CD4-positive, alpha-beta T cell treated with Interleukin-17A for 1 hour (primary cell): ENCODE data around the gene KHDRBS1.
"Not testable (repeated sequence)": the region's sequence is repeated elsewhere in the genome, so short reads cannot be mapped to it uniquely, and the experiment has no call there.

ENCODE experiments used
- DNase-seq: peaks from one replicate; pipeline ENCODE4 v3.0.0-alpha.2; 2020

KHDRBS1 gene

DNA sequence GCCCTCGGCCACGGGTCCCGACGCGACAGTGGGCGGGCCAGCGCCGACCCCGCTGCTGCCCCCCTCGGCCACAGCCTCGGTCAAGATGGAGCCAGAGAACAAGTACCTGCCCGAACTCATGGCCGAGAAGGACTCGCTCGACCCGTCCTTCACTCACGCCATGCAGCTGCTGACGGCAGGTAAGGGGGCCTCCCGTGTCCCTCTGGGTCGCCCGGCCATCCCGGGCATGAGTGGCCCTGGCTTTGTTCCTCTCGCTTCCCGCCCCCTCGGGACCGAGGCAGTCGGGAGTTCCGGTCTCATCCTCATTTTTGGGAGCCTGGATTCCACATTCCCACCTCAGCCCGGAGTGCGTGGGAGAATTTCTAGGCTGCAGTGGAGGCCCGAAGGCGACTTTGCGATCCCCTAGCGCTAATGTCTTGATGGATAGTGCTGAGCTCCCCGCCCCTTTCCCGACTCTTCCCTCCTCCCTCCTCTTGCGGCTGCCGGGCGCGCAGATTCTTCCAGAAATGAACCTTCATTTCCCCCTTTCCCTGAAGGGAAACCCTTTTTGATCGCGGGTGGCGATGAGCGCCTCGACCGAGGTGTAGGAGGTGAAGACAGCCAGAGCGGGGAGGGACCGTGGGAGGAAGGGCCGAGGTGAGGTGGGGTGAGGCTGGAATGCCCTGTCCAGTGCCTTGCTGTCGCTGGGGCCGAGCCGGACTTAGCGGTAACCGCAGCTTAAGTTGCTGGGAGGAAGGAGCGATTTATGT lies 705 bp downstream of the KHDRBS1 start:
- DNase-seq: peak; percentile 28

DNA sequence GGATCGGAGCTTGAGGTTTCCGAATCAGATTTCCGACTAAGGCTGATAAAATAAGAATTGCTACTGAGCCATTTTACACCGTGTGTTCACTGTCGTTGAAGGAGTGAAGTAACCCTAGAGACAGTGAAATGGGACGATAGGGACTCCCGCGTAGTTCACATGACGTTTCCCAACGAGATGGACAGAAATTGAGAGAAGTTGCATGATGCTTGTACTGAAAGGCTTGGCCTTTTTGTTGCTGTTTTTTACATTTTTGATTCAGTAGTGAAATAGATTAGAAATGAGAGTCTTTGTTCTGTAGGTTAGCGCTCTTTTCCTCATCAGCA lies 1.2 kb downstream of the KHDRBS1 start:
- peak; percentile 34 for DNase-seq

DNA sequence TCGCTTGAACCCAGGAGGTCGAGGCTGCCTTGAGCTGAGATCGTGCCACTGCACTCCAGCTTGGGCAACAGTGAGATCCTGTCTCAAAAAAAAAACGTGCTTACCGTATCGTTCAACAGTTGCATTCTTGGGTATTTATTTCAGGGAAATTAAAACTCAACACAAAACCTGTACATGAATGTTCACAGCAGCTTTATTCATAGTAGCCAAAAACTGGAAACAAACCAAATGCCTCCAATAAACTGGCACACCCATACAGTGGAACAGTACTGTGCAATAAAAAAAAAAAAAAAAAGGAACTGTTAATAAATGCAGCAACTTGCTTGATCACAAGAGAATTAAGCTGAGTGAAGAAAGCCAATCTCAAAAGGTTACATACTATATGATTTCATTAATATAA lies 6.7 kb downstream of the KHDRBS1 start:
- no peak for DNase-seq

DNA sequence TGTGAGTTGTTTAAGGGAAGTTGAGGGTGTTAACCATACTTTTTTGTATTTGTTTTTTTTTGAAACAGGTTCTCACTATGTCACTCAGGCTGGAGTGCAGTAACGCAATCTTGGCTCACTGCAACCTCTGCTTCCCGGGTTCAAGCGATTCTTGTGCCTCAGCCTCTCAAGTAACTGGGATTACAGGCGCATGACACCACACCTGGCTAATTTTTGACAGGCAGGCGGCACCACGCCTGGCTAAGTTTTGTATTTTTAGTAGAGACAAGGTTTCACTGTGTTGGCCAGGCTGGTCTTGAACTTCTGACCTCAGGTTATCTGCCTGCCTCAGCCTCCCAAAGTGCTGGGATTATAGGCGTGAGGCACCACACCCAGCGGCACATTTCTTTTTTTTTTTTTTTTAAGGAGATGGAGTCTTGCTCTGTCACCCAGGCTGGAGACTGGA lies 7.9 kb downstream of the KHDRBS1 start:
- DNase-seq: not testable (repeated sequence)

DNA sequence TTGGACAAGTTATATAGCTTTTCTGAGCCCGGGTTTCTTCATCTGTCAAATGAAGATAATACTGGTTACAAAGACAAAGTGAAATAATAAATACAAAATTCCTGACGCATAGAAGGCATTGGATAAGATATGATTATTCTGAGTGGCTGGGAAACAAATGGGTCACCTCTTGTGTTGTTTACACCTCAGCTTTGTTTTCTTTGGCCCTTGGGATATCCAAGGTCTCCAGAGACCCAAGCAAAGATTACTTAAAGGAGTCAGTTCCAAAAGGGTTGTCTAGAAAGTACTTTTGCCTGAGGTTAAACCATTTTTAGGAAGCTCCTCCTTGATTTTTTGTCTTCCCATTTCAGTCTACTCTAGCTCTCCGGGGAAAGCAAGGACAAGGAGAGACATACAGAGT lies 9.7 kb downstream of the KHDRBS1 start:
- no peak for DNase-seq

DNA sequence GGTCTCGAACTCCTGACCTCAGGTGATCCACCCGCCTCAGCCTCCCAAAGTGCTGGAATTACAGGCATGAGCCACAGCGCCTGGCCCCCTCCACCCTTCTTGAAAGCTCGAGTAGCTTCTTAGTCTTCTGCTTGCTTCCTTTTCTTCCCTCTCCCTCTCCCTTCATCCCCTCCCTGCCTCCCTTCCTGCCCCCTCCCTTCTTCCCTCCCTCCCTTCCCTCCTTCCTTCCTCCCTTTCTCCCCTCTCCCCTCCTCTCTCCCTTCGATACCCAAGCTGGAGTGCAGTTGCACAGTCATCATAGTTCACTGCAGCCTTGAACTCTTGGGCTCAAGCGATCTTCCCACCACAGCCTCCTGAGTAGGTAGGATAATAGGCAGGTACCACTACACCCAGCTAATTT lies 11.8 kb downstream of the KHDRBS1 start:
- DNase-seq: no peak

DNA sequence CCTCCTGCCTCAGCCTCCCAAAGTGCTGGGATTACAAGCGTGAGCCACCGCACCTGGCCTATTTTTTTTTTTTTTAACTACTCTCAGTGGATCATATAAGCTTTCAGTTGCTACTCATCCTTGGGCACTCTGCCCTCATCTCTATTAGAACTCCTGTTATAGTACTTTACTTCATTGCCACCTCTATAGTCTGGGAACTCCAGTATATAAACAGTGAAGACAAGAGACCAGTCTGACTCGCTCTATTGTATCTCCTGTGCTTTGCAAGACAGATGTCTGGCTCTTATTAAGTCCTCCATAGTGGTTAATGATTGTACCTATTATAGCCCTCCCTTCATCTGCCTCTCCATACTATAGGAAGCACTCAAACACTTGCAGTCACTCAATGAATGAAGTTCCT lies 15.1 kb downstream of the KHDRBS1 start:
- no peak for DNase-seq

DNA sequence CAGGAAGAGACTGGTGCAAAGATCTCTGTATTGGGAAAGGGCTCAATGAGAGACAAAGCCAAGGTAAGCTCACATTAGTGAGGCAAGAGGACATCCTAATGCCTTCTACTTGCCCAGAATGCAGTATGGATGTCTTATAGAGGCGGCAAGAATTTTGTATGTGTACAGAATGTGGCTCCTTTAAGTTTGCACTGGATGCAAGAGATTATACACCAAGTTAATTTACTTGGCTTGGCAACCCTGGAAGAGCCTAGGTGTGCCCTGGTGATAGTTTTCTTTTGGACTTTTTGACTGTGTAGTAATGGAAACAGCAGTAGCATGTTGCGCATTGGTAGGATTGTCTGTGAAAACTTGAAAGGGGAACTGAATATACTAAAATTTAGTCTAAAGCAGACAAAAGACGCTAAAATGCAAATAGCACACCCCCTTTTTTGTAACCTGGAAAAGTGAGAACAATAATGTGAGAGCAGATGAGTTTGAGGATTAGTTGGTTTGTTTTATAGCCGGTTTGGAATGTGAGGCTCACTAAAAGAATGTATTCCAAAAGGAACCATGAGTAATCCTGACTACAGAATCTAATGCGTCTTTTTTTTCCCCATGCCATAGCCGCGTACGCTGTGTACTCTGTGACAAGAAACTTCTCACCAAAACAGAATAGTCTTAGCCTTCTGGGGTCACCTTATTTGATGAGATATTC lies 18.1 kb downstream of the KHDRBS1 start:
- DNase-seq: no peak

DNA sequence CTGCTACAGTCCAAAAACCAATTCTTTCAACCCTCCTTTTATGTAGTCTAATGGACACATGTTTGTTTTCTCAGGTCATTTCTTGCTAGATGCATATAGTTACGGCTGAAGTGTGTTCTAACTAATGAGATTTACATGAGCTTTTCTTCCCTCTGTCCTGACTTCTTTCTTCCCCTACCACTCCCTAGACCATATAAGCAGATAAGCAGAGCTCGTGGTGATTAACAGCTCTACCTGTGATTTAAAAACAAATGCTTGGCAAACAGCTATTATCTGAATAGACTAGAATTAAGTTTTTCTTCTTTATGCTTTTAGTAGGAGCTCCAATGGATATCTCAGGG lies 18.6 kb downstream of the KHDRBS1 start:
- no peak for DNase-seq

DNA sequence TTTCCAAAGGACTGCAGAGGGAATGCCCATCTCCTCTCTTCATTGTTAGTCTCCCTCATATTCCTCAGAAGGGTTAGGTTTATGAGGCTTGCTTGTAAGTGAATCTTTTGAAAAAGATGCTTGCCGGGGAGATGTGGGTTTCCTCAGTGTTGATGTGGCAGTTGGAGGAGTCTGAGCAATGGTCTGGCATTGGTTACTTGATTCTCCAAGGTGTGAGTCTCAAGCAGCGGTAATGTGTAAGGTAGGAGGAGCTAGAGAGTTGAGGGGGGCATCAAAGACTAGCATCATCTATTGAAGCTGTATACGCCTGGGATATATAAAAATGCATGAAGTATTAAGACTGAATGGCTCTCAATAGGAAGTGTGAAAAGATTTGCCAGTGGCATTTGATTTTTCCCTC lies 21.5 kb downstream of the KHDRBS1 start:
- DNase-seq: no peak

DNA sequence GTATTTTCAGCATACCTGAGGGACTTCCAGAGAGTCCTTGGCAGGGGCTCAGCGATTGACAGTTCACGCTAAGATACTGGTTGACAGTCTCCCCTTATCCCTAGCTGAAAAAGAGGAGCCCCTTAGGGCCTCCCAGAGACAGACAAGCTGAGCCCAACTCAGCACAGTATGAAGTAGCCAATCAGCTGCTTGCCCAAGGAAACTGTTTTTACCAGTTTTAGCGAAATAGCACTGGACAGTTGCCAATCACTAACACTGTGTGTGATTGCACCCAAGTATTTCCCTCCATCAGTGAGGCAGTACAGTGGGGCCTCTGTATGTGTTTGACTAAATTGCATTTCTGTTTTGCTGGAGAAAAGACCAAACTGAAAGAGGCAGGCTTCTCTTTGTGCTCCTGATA lies 27.0 kb downstream of the KHDRBS1 start:
- DNase-seq: no peak

DNA sequence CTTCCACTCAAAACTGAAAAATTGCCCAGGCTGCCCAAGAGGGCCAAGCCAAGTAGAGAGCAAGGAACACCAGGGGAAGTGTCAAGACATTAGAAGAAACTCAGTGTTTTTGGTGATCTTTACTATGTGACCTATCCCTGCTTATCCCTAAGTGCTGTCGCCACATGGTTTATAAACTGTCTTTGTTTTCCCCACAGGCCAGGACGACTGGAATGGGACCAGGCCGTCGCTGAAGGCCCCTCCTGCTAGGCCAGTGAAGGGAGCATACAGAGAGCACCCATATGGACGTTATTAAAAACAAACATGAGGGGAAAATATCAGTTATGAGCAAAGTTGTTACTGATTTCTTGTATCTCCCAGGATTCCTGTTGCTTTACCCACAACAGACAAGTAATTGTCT lies 28.7 kb downstream of the KHDRBS1 start:
- no peak for DNase-seq

DNA sequence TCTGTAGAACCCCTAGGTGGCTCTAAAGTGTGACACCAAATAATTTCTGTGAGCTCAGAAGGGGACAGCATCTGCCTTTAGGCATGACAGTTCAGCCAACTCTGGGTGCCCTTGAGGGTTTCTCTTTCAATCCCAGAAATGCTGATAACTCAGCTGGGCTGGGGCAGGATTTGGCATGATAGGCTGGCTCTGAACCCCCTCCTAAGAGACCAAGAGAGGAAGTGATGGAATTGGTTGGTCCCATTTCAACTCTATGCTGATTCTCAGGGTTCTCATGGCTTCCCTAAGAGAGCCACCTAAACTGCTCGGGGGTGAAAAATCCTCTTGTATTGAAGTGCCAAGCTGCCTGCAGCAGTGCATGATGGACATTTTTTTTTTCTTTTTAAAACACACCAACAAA lies 30.6 kb downstream of the KHDRBS1 start:
- no peak for DNase-seq

DNA sequence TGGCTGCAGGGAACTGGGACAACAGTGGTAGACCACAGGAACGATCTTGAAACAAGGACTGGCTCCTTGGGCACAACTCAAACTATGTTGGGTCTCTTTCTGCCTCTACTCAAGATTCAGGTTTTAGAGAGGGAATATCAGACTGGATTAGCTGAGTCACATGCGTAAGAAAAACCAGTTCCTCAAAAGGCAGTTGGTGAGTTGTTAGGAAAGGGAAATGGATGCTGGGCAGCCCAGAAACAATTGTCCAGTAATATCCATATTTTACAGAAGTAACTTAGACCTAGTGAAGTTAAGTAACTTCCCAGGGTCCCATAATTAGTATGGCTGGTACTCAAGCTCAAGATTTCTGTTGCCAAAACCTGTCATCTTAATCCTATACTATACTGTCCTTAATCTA lies 32.1 kb downstream of the KHDRBS1 start:
- no peak for DNase-seq

DNA sequence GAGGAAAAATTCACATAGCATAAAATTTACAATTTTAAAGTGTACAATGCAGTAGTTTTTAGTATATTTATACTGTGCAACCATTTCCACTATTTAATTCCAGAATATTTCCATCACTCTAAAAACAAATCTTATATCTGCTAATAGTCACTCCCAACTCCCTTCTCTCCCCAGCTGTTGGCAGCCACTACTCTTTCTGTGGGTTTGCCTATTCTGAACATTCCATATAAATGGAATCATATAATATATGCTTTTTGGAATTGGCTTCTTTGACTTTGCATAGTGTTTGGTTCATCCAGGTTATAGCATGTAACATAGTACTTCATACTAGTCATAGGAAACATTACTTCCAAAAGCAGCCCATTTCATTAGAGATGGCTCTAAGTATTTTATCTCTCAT lies 34.0 kb downstream of the KHDRBS1 start:
- DNase-seq: no peak

DNA sequence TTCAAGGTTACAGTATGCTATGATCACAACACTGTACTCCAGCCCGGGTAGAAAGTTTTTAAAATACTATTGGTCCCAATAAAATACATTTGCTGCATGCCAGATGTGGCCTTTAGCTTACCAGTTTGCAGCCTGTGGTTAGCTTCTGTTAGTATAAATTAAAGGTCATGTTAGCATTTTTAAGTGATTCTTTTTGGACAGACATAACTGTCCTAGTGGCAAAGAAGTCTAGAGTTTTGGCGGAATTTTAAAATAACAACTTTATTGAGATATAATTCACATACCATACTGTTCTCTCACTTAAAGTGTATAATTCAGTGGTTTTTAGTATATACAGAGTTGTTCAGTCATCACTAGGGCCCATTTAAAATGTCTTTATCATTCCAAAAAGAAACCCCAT lies 34.8 kb downstream of the KHDRBS1 start:
- no peak for DNase-seq

DNA sequence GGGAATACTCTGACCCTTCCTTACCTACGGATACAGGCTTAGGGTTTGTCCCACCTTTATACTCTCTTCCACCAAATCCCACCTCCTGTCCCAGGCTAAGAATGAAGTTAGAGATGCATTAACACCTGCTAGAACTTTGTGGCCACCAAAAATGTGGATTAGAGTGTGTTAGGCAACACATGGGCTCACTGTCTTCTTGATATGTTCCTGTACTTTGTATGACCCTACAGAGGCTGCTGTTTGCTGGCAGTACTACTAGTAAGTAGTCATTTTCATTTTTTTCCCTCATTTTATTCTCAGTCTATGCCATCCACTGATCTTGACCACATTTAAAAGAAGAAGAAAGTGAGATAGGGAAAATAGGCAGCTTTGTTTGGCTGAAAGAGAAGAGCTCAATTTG lies 38.0 kb downstream of the KHDRBS1 start:
- DNase-seq: no peak

DNA sequence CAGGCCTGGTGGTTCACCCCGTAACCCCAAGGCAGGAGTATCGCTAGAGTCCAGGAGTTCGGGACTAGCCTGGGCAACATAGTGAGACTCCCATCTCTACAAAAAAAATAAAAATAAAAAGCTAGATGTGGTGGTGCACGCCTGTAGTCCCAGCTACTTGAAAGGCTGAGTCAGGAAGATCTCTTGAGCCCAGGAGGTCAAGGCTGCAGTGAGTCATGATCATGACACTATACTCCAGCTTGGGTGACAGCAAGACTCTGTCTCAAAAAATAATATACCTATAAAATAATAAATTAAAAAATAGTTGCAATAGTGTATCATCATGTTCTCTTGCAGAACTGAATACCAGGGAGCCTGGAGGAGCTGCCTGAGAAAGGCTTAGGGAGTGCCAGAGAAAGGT lies 39.2 kb downstream of the KHDRBS1 start:
- no peak for DNase-seq

DNA sequence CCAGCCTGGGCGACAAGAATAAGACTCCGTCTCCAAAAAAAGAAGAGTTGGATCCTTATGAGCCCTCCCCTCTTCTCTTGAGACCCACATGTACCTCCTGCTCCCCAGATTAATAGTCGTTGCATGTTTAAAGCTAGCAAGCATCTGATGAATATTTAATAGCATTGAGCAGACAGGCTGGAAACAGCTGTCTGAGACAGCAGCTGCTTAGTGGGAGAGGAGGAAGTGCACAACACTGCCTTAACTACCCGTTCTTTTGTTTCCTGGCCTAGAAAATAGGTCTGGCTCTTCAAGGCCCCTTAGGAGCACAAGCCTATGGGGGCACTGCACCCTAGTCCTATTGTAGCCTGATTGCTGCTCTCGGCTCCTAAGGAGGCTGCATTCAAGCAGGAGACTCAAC lies 41.7 kb downstream of the KHDRBS1 start:
- DNase-seq: no peak

DNA sequence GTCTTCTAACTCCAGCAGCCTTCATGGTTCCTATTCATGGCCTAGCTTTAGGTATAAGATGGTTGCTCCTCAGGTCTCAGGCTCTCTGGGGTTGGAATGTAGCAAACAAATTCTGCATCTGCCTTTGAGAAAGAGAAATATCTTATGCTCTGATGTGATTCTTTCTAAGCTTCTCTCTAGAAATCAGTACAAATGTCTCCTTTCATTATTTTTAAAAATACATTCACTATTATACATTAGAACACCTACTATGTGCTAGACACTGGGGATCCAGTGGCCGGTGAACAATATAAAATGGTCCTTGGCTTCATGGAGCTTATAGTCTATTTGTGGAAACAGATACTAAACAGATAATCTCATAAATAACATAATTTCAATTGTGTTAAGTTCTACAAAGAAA lies 42.9 kb downstream of the KHDRBS1 start:
- no peak for DNase-seq

DNA sequence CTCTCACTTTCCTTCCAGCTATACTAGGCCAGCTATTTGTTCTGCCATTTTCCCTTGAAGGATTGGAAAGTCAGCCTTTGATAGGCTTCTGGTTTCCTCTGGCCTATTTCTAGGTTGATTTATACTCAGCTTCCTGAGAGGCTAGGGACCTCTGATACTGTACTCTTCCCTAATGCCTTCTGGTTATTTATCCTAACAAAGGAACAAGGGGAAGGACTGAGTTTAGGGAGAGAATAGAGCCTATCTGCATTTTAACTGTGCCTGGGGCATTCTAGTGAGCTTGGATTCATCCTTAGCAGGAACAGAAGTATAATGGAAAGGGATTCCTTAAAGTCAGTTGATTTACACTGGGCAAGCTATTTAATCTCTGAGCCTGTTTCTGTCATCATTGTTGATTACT lies 47.2 kb downstream of the KHDRBS1 start:
- DNase-seq: no peak

DNA sequence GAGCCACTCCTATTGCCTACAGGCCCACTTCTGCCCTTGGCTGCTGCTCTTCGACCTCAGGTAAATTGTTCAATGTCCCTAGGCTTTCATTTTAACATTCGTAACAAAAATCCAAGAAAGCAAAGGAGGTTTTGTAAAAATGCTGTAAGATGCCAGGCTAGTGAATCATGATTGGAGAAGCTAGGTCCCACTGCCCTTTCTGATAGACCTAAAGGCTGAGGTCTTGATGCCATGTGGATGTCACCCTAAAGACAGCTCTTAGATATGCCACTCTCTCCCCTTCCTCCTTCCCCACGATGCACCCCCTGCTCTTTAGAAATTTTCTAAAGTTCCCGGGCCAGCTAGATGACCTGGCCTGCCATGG lies 49.2 kb downstream of the KHDRBS1 start:
- no peak for DNase-seq

DNA sequence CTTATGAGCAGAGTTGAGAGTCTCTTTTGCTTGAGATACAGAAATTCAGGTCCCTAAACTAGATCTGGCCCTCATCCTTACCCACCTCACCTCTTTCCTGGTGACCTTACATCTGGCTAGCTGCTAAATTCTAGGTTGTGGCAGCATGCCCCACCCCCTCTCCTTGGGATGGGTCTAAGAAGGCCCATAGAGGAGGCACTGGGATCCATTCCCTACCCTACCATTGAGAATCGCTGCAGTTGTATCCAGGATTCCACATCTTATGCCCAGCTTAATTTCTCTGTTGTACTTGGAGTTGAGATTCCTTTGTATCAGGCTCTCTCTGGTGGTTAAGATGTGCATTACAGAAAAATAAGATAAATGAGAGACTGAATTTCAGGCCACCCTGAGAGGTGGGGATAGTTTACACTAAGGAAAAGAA lies 49.6 kb downstream of the KHDRBS1 start:
- peak; percentile 54 for DNase-seq

DNA sequence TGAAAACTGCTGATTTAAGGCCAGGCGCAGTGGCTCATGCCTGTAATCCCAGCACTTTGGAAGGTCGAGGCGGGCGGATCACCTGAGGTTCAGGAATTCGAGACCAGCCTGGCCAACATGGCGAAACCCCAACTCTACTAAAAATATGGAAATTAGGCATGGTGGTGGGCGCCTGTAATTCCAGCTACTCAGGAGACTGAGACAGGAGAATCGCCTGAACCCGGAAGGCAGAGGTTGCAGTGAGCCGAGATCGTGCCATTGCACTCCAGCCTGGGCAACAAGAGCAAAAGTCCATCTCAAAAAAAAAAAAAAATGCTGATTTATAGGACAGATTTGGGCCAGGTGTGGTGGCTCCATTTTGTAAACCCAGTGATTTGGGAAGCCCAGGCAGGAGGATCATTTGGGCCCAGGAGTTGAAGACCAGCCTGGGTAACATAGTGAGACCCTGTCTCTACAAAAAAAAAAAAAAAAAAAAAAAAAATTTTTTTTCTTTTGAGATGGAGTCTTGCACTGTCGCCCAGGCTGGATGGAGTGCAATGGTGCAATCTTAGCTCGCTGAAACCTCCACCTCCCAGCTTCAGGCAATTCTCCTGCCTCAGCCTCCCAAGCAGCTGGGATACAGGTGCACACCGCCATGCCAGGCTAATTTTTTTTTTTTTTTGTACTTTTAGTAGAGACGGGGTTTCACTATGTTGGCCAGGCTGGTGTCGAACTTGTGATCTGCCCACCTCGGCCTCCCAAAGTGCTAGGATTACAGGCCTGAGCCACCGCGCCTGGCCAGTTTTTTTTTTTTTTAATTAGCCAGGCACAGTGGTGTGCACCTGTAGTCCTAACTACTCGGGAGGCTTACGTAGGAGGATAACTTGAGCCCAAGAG lies 52.2 kb downstream of the KHDRBS1 start:
- not testable (repeated sequence) for DNase-seq
